Right forelimb (tissue), 1 donor: ENCODE measurements around the gene C21orf58.
"Not testable (repeated sequence)": the region's sequence is repeated elsewhere in the genome, so short reads cannot be mapped to it uniquely, and the experiment has no call there.

Experiments used
- DNase-seq: peaks from one replicate; pipeline ENCODE4 v3.0.0-alpha.2; 2018

C21orf58 gene

GRCh38 chr21:46323710-46324389, at the start of gene C21orf58, which contains the start of gene PCNT:
C21orf58 (minus strand) TSS chr21:46323870; CDS start chr21:46322738, 1,132 bp downstream.
PCNT (plus strand) TSS chr21:46324156; CDS start chr21:46324229, 73 bp downstream.
- peak; percentile 98 for DNase-seq

- not testable (repeated sequence) for DNase-seq
Measured at GRCh38 chr21:46372947-46373346, 49.3 kb upstream of the C21orf58 start.

- no peak for DNase-seq
Measured at GRCh38 chr21:46372014-46372485, 48.4 kb upstream of the C21orf58 start.

- no peak for DNase-seq
Measured at GRCh38 chr21:46371204-46372013, 47.7 kb upstream of the C21orf58 start.

GRCh38 chr21:46369520-46370235, 46.0 kb upstream of the C21orf58 start:
- no peak for DNase-seq

DNA sequence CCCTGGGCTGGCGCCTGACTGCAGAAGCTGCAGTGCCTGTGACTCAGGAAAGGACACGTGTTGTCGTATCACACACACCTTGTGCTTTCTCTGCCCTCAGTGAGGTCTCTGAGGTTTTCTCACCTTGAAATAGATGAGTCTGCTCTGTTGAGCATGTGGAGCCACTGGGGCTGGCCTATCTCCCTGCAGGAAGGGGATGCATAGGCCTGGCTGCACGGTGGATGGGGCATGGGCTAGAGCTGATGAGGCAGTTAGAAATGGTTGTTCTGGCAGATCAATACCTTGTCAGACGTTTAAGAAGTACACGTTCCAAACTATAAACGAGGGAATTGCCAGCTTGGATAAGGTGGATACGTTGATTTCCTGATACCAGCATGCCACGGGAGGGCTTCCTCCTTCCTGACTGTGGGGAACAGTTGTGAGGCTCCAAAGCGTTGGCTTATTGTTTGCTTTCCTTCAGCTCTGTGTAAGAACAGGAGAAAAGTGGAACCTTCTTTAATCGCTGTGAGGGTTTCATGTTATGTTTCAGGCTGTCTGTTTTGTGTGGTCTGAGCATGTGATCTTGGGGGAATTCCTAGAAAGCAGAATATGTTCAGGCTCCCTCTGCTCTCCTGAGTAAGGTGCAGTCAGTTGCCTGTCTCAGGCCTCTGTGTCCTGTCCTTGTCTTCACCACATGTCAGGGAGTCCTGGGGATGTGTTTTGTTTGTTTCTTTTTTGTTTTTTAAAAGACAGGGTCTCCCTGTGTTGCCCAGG, 45.0 kb upstream of the C21orf58 start:
- no peak for DNase-seq

GRCh38 chr21:46366966-46367365, 43.3 kb upstream of the C21orf58 start:
- DNase-seq: no peak

DNA sequence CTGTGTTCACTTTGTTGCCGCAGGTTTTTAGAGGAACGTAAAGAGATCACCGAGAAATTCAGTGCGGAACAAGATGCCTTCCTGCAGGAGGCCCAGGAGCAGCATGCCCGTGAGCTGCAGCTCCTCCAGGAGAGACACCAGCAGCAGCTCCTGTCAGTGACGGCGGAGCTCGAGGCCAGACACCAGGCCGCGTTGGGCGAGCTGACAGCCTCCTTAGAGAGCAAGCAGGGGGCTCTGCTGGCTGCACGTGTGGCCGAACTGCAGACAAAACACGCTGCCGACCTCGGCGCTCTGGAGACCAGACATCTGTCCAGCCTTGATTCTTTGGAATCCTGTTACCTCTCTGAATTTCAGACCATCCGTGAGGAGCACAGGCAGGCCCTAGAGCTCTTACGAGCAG, 42.9 kb upstream of the C21orf58 start:
- no peak for DNase-seq

DNA sequence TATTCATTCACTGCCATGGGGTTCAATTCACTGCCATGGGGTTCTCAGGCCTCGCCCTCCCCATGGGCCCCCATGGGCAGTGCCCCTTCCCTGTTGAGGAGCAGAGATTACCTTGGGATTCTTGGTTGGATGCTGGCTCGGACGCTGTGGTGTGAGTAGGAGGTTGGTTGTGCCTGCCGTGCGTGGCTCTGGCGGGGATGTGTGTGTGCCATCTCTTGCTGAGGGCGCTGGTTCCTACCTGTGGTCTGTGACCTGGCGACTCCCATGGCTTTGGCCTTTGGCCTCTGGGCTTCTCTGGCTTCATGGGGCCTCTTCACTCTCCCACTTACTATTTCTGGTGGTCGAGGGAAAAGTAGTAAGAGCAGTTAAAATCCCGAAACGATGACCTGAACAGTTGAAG, 42.4 kb upstream of the C21orf58 start:
- DNase-seq: no peak

DNA sequence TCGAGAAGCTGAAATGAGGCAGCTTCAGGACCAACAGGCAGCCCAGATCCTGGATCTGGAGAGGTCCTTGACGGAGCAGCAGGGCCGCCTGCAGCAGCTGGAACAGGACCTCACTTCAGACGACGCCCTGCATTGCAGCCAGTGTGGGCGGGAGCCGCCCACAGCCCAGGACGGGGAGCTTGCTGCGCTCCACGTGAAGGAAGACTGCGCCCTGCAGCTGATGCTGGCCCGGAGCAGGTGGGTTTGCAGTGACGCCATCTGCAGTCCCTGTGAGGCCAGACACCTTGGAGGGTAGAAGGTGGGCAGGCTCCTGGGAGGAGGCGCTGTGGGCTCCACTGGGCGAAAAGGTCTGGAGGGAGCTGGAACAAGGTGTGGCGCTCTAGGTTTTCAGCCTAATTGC, 40.0 kb upstream of the C21orf58 start:
- DNase-seq: no peak

GRCh38 chr21:46362946-46363345, 39.3 kb upstream of the C21orf58 start:
- DNase-seq: no peak

DNA sequence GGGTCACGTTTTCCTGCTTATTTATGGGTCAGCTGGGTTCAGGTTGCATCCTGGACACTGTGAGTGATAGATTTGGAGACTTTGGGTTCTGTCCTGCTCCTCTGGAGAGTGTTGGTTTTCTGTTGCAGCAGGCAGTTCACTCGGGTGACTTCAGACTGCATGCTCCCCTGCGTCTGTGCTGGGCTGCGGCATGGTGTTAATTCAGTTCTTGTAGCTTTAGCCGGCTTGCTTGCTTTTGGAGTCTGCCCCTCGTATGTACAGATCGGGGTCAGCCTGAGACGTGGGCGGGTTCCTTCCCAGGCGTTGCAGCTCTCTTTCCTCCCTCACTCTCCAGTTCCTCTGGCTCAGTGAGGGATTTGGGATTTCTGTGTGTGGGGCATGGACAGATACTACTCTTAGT, 38.3 kb upstream of the C21orf58 start:
- no peak for DNase-seq

DNA sequence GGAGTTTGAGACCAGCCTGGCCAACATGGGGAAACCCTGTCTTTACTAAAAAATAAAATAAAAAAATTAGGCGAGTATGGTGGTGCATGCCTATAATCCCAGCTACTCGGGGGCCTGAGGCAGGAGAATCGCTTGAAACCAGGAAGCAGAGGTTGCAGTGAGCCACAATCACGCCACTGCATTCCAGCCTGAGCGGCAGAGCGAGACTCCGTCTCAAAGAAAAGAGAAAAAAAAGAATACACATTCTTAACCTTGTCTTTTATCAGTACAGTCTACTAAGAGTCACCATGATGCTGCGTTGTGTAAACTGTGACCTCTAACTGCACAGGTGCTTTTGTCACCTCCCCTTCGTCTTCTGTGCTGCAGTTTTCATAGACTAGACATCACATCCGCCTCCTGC, 37.5 kb upstream of the C21orf58 start:
- DNase-seq: no peak

- no peak for DNase-seq
Measured at GRCh38 chr21:46357684-46358425, 34.2 kb upstream of the C21orf58 start.

DNA sequence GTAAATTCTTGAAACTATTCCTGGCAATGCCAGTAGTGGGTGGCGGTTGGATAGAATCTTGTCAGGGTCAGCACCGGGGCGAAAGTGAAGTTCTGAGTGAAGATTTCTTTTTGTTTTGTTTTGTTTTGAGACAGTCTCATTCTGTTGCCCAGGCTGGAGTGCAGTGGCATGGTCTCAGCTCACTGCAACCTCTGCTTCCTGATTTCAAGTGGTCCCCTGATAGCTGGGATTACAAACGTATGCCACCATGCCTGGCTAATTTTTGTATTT, 33.6 kb upstream of the C21orf58 start:
- DNase-seq: no peak

DNA sequence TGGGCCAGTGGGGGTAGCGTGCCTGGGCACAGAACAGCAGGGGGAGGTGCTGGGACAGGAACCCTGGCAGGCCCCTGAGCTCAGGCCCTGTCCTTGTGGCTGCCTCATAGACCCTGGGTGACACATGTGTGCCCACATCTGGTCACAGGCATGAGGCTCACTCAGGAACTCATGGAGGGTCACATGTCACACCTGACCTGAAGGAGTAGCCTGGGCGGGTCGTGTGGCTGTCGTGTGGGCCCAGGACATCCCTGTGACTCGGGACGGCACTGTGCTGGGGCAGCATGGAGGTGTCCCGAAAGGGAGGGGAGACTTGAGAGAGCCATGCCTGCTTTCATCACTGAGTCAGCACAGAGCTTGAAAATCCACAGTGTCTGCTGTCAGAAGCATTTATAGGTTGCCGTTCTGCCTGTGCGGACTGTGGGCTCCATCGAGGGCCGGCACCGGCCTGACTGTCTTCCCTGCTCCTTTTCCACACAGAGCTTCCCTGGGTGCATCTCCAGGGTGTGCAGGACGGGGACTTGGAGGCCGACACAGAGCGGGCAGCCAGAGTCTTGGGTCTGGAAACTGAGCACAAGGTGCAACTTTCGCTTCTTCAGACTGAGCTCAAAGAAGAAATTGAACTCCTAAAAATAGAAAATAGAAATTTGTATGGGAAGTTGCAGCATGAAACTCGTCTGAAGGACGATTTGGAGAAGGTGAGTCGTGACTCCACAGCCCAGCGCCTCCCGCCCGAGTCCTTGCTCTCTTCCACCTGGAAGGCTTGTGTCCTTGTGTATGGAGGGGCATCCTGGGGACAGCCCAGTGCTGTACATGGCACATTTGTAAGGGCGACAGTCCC, 33.0 kb upstream of the C21orf58 start:
- no peak for DNase-seq

GRCh38 chr21:46356005-46356338, 32.3 kb upstream of the C21orf58 start:
- DNase-seq: no peak

DNA sequence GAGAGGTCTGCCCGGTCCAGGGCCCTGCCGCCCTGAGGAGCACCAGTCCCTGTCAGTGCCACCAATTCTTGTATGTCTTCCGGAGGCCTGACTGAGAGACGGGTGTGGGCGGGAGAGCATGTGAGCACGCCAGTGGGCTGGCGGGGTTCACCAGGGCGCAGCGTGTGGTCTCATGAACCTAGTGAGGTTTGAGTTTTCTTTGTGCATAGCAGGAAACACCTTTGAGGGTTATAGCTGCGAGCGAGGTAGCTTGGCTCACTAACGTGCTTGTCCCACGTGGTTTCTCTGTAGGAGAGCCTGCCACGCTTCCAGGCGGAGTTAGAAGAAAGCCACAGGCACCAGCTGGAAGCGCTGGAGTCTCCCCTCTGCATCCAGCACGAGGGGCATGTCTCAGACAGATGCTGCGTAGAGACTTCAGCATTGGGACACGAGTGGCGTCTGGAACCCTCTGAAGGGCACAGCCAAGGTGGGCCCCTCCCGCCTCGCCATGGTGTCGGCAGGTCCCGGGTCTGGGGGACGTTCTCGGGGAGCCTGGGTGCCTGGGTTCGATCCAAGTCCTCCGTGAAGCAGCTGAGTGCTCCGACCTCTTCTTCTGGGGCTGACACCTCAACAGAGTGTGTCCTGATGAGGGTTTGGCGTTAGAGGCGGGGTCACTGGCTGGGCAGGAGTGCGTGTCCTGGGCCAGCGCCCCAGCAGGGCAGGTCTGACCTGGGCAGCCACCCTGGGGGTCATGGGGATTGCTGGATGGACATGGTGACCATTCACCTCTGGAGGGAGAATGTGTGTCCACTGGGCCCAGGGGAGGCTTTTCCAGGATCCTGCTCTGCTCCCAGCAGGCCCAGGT, 31.7 kb upstream of the C21orf58 start:
- no peak for DNase-seq

- no peak for DNase-seq
Measured at GRCh38 chr21:46354518-46354917, 30.8 kb upstream of the C21orf58 start.

DNA sequence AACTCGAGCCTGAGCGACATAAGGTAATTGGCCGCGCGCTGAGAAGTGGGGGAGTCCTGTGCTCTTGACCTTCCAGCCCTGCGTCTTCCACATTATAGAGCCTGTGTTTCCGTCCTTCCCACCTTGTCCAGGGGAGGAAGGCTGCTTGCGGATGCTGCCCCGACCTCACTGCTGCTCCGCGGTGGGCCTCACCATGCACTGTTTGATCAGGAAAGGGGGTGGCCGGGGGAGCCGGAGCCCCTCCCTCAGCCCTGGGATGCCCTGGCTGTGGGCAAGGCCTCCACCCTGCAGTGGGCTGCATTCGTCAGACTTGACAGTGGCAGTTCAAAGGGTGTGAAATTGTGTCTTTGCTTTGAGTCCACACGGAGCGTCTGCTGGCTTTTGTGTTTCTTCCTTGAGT, 30.4 kb upstream of the C21orf58 start:
- DNase-seq: no peak
